AG09319 (cell line): Measurements from ENCODE around the gene CNRIP1.
"Not testable (repeated sequence)": the region's sequence is repeated elsewhere in the genome, so short reads cannot be mapped to it uniquely, and the experiment has no call there.

ENCODE experiments used
- DNase-seq: peaks from one replicate; pipeline ENCODE4 v3.0.0-alpha.2; 2010; ENCODE audit warnings: low read depth; ENCODE audit errors: extremely low read depth
- CTCF ChIP-seq: IDR thresholded peaks from 2 replicates; pipeline ENCODE4 v1.5.1; 2011; ENCODE audit warnings: low read depth, mild to moderate bottlenecking, inconsistent platforms, low read length, moderate library complexity

The CNRIP1 gene

GRCh38 chr2:68362749-68363148, 43.0 kb upstream of the CNRIP1 start:
- no peak for TF ChIP-seq CTCF
- no peak for DNase-seq

GRCh38 chr2:68362069-68362468, 42.3 kb upstream of the CNRIP1 start:
- TF ChIP-seq CTCF, result peak; percentile 50
- no peak for DNase-seq

- no peak; the same call in 1 of the 2 replicates for TF ChIP-seq CTCF
- DNase-seq, result no peak
These were observed 40.1 kb upstream of the CNRIP1 start for GRCh38 chr2:68359889-68360288.

GRCh38 chr2:68357605-68358337, 38.0 kb upstream of the CNRIP1 start:
- peak; percentile 73 for TF ChIP-seq CTCF

GRCh38 chr2:68356599-68357239, 37.0 kb upstream of the CNRIP1 start:
- DNase-seq, result no peak
- TF ChIP-seq CTCF, result no peak

More at GRCh38 chr2:68357605-68358337, 38.0 kb upstream of the CNRIP1 start:
- peak; percentile 41 for DNase-seq

- no peak for DNase-seq
- TF ChIP-seq CTCF, result no peak
These were observed 33.1 kb upstream of the CNRIP1 start for GRCh38 chr2:68352651-68353391.

- no peak for DNase-seq
- TF ChIP-seq CTCF, result no peak
These were observed 32.2 kb upstream of the CNRIP1 start for GRCh38 chr2:68351997-68352396.

GRCh38 chr2:68349091-68349490, 29.3 kb upstream of the CNRIP1 start:
- DNase-seq, result not testable (repeated sequence)
